Endodermal cell (in vitro differentiated cells): ENCODE data around the gene RBM12. TPM values are rescaled to one million over a fixed set of nuclear protein-coding genes. Genes with fewer than 3 reads are reported as not detected.
A peak's percentile ranks its signal among the peaks of the same experiment; 100 is the strongest.

Experiments
- DNase-seq: peaks from one replicate; pipeline ENCODE4 v3.0.0-alpha.2; 2017
- H3K27ac ChIP-seq: 2 replicates; pipeline ENCODE4 v1.5.1; 2013; ENCODE audit warnings: mild to moderate bottlenecking, low read depth, low read length, moderate library complexity
- H3K27me3 ChIP-seq: 2 replicates; pipeline ENCODE4 v1.6.1; 2013; ENCODE audit warnings: mild to moderate bottlenecking, low read length, moderate library complexity; ENCODE audit not compliant: insufficient read depth, control insufficient read depth, poor library complexity, severe bottlenecking
- H3K36me3 ChIP-seq: 2 replicates; pipeline ENCODE4 v1.7.0; 2013; ENCODE audit warnings: mild to moderate bottlenecking, low read length, moderate library complexity; ENCODE audit not compliant: control insufficient read depth, insufficient read depth
- H3K4me1 ChIP-seq: one replicate; pipeline ENCODE4 v1.7.0; 2013; ENCODE audit warnings: low read length; ENCODE audit not compliant: control insufficient read depth, insufficient read depth
- H3K4me3 ChIP-seq: 2 replicates; pipeline ENCODE4 v1.5.1; 2013; ENCODE audit warnings: mild to moderate bottlenecking, low read length, moderate library complexity
- H3K9ac ChIP-seq: 2 replicates; pipeline ENCODE4 v1.6.1; 2013; ENCODE audit warnings: mild to moderate bottlenecking, low read length, moderate library complexity; ENCODE audit not compliant: poor library complexity, severe bottlenecking; ENCODE audit errors: extremely low read depth
- H3K9me3 ChIP-seq: 2 replicates; pipeline ENCODE4 v1.6.1; 2013; ENCODE audit warnings: mild to moderate bottlenecking, low read length, moderate library complexity; ENCODE audit not compliant: control insufficient read depth
- H3K27ac Mint-ChIP-seq: 2 replicates; pipeline ENCODE4 v1.8.0; 2020; ENCODE audit warnings: mixed read lengths
- H3K27me3 Mint-ChIP-seq: 2 replicates; pipeline ENCODE4 v1.8.0; 2021; ENCODE audit warnings: mild to moderate bottlenecking, mixed read lengths; ENCODE audit not compliant: insufficient read depth
- H3K36me3 Mint-ChIP-seq: 2 replicates; pipeline ENCODE4 v1.8.0; 2020; ENCODE audit warnings: low read depth, mixed read lengths
- H3K4me1 Mint-ChIP-seq: 2 replicates; pipeline ENCODE4 v1.8.0; 2020; ENCODE audit warnings: mixed read lengths
- H3K4me3 Mint-ChIP-seq: 2 replicates; pipeline ENCODE4 v1.8.0; 2020; ENCODE audit warnings: mild to moderate bottlenecking, moderate library complexity, mixed read lengths
- H3K9me3 Mint-ChIP-seq: 2 replicates; pipeline ENCODE4 v1.8.0; 2020; ENCODE audit warnings: mild to moderate bottlenecking, mixed read lengths
- CTCF ChIP-seq: fragments of 200-600 bp; sonication (generic); conservative IDR thresholded peaks from 2 replicates; pipeline ENCODE4 v1.5.0; 2021; ENCODE audit warnings: antibody characterized with exemption, mild to moderate bottlenecking
- WGBS, 2 experiments: methylation state at CpG; one replicate each; pipeline versions ENCODE4 v1.1.5 to v1.1.7; 2013; ENCODE audit warnings: missing lambda C conversion rate in 2 of 2, mixed read lengths in 1 of 2; ENCODE audit not compliant: insufficient coverage in 1 of 2, insufficient read length in 1 of 2; 5-methylcytosine and 5-hydroxymethylcytosine counted together
- total RNA-seq, 2 donors: library from RNA; stranded (reverse); fragmentation: NEBNext Ultra II Directional in 1 of 2; extraction: Animal tissue kit (Norgen Biotek cat#: 25700) in 1 of 2; gene quantifications; 2 replicates in 1 of 2; 3 replicates in 1 of 2; pipeline ENCODE4 v1.2.1, GENCODE V29; 2021

Gene RBM12
- total RNA-seq, 2 donors from 2014 or later, result 106 to 158 TPM

DNA sequence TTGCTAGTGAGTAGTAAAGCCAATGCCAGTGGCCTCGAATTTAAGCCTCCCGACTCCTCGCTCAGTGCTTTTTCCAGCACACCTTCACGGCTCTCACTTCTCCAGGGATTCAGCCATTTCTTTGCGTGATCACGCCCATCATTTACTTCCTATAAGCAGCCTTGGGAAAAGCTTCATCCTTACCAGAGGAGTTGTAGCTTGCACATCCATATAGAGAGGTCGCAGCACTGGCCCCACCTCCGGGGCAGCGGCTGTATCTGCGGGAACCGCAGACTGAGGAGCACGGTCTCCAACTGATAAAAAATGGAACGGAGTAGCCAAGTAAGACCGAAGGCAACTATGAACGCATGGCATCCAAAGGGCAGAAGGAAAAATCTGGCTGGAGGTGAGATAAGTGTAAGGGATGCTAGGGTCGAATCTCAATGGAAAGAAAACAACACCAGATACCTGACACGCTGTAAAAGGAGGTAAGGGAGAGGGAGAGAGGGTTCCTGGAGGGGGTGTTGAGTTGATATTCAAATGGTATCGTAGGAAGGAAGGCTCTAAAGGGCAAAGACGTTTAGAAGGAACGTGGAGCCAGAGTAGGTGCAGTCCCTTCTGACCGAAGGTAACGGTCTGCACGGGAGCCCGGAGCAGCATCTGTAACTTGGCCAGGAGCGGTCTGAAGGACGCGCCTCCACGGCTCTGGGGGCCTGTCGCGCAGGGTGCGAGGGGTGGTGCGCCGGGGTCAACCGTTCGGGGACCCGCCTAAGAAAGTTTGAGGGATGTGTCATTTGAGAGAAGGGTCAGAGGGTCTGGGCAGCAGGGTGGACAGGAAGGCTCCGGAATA lies 33.8 kb upstream of the RBM12 start:
- TF ChIP-seq CTCF, result no peak
- Histone ChIP-seq H3K9ac (peak overlapping the region; percentile 46), H3K9me3 (no peaks in the 10 kb centered on the region), H3K36me3 (peaks cover 36% of the 10 kb centered on the region), H3K27me3 (no peaks in the 10 kb centered on the region), H3K4me1 (peaks cover 3% of the 10 kb centered on the region), H3K27ac (peak overlapping the region; percentile 14), H3K4me3 (peak overlapping the region; percentile 96)
- Mint-ChIP-seq H3K4me1 (peaks cover 21% of the 10 kb centered on the region), H3K4me3 (peak overlapping the region; percentile 94), H3K27ac (peak overlapping the region; percentile 67), H3K9me3 (no peaks in the 10 kb centered on the region), H3K27me3 (no peaks in the 10 kb centered on the region), H3K36me3 (peaks cover 37% of the 10 kb centered on the region)
- DNase-seq, result peak; percentile 67
- 8 to 12% methylated on average over 28 to 37 of the region's 37 CpGs for WGBS, 2 experiments

GRCh38 chr20:35697696-35698297 lies 33.1 kb upstream of the RBM12 start:
- Histone ChIP-seq H3K27ac (no peak overlapping the region), H3K27me3 (no peaks in the 10 kb centered on the region), H3K36me3 (peaks cover 29% of the 10 kb centered on the region), H3K9ac (peak overlapping the region; percentile 46), H3K4me1 (peaks cover 3% of the 10 kb centered on the region), H3K4me3 (peak overlapping the region; percentile 96), H3K9me3 (no peaks in the 10 kb centered on the region)
- Mint-ChIP-seq H3K4me3 (peak overlapping the region; percentile 94), H3K4me1 (peaks cover 21% of the 10 kb centered on the region), H3K27ac (no peak overlapping the region), H3K9me3 (no peaks in the 10 kb centered on the region), H3K36me3 (peaks cover 34% of the 10 kb centered on the region), H3K27me3 (no peaks in the 10 kb centered on the region)
- WGBS, 2 experiments, result 85 to 94% methylated on average over 7 to 9 of the region's 9 CpGs
- DNase-seq, result no peak
- TF ChIP-seq CTCF, result no peak

- no peak for TF ChIP-seq CTCF
- H3K36me3 Mint-ChIP-seq, result peaks cover 20% of the 10 kb centered on the region
- no peak overlapping the region for H3K4me3 ChIP-seq
- H3K4me1 Mint-ChIP-seq, result peaks cover 20% of the 10 kb centered on the region
- H3K4me1 ChIP-seq, result peaks cover 3% of the 10 kb centered on the region
- no peaks in the 10 kb centered on the region for H3K27me3 ChIP-seq
- no peaks in the 10 kb centered on the region for H3K27me3 Mint-ChIP-seq
- H3K9ac ChIP-seq, result no peak overlapping the region
- H3K36me3 ChIP-seq, result peaks cover 15% of the 10 kb centered on the region
- 92 to 95% methylated on average over 2 to 4 of the region's 4 CpGs for WGBS, 2 experiments
- no peak overlapping the region for H3K4me3 Mint-ChIP-seq
- no peaks in the 10 kb centered on the region for H3K9me3 Mint-ChIP-seq
- H3K27ac Mint-ChIP-seq, result peak overlapping the region; percentile 35
- no peak for DNase-seq
- H3K27ac ChIP-seq, result no peak overlapping the region
- no peaks in the 10 kb centered on the region for H3K9me3 ChIP-seq
Measured at GRCh38 chr20:35695978-35696377, 31.3 kb upstream of the RBM12 start.
